IMR-90 (cell line): ENCODE measurements around the gene CCDC88C. TPM values are rescaled to one million over a fixed set of nuclear protein-coding genes. Genes with fewer than 3 reads are reported as not detected.

Source experiments
- ATAC-seq: fragments of 200-7000 bp; cut with Tn5 transposase; 2 replicates; pipeline ENCODE4 v1.9.1; 2020; ENCODE audit warnings: low read depth, mild to moderate bottlenecking, moderate library complexity
- BruUV-seq: library from RNA; stranded (reverse); fragments of 400-500 nt; replicated peaks from 2 replicates; lab custom pipeline; 2021; lab: Mats Ljungman, UMichigan
- CTCF ChIA-PET: fragments of 300-600 bp; formaldehyde crosslinking; extraction: SDS; loops from one replicate; lab custom pipeline; 2021; ENCODE audit warnings: antibody characterized with exemption; lab: Yijun Ruan, JAX
- POLR2A ChIA-PET: fragments of 300-600 bp; sonication (Branson Sonifier 250); formaldehyde crosslinking; loops from one replicate; lab custom pipeline; 2022; ENCODE audit warnings: antibody characterized with exemption; ENCODE audit not compliant: unreplicated experiment; lab: Charles Lee
- DNase-seq: peaks from one replicate; pipeline ENCODE4 v3.0.0; 2013
- H2AFZ ChIP-seq: replicated peaks from 2 replicates; pipeline ENCODE3; 2013; ENCODE audit warnings: low read length, mild to moderate bottlenecking; ENCODE audit not compliant: poor library complexity
- H2AK5ac ChIP-seq: 2 replicates; pipeline ENCODE4 v1.6.1; 2013; ENCODE audit warnings: low read depth, low read length, inconsistent platforms
- H2AK9ac ChIP-seq: replicated peaks from 2 replicates; pipeline ENCODE3; 2013; ENCODE audit warnings: mild to moderate bottlenecking, low read depth, low read length, moderate library complexity; ENCODE audit not compliant: poor library complexity
- H2BK120ac ChIP-seq: 2 replicates; pipeline ENCODE4 v1.6.1; 2013; ENCODE audit warnings: low read depth, low read length, inconsistent platforms
- H2BK15ac ChIP-seq: 3 replicates; pipeline ENCODE4 v1.6.1; 2013; ENCODE audit warnings: low read depth, low read length, inconsistent platforms
- H2BK20ac ChIP-seq: 2 replicates; pipeline ENCODE4 v1.6.1; 2013; ENCODE audit warnings: low read depth, mild to moderate bottlenecking, inconsistent platforms, low read length, moderate library complexity
- H2BK5ac ChIP-seq: 2 replicates; pipeline ENCODE4 v1.6.1; 2013; ENCODE audit warnings: mild to moderate bottlenecking, low read depth, low read length, inconsistent platforms; ENCODE audit not compliant: poor library complexity, severe bottlenecking
- H3K14ac ChIP-seq: replicated peaks from 2 replicates; pipeline ENCODE4 v1.6.1; 2013; ENCODE audit warnings: low read depth, low read length, inconsistent platforms
- H3K18ac ChIP-seq: 2 replicates; pipeline ENCODE4 v1.6.1; 2013; ENCODE audit warnings: low read depth, low read length, control low read depth
- H3K23ac ChIP-seq: 2 replicates; pipeline ENCODE4 v1.6.1; 2013; ENCODE audit warnings: low read depth, low read length, inconsistent platforms
- H3K27ac ChIP-seq: 2 replicates; pipeline ENCODE4 v1.5.1; 2013; ENCODE audit warnings: mild to moderate bottlenecking, control low read depth, low read length; ENCODE audit not compliant: insufficient read depth
- H3K27me3 ChIP-seq: 2 replicates; pipeline ENCODE4 v1.6.1; 2013; ENCODE audit warnings: low read length; ENCODE audit not compliant: control insufficient read depth, insufficient read depth
- H3K36me3 ChIP-seq: 2 replicates; pipeline ENCODE4 v1.6.1; 2013; ENCODE audit warnings: low read length, mixed read lengths; ENCODE audit not compliant: control insufficient read depth, insufficient read depth
- H3K4ac ChIP-seq: 2 replicates; pipeline ENCODE4 v1.6.1; 2013; ENCODE audit warnings: low read depth, low read length, inconsistent platforms
- H3K4me1 ChIP-seq: 2 replicates; pipeline ENCODE4 v1.6.1; 2013; ENCODE audit warnings: low read length, mixed read lengths; ENCODE audit not compliant: control insufficient read depth, insufficient read depth
- H3K4me2 ChIP-seq: 2 replicates; pipeline ENCODE4 v1.6.1; 2013; ENCODE audit warnings: low read depth, mild to moderate bottlenecking, control low read depth, low read length, moderate library complexity
- H3K4me3 ChIP-seq: 2 replicates; pipeline ENCODE4 v1.5.1; 2013; ENCODE audit warnings: low read depth, mild to moderate bottlenecking, control low read depth, low read length, moderate library complexity; ENCODE audit not compliant: insufficient read depth
- H3K56ac ChIP-seq: 2 replicates; pipeline ENCODE4 v1.6.1; 2013; ENCODE audit warnings: low read length, inconsistent platforms; ENCODE audit not compliant: insufficient read depth; ENCODE audit errors: extremely low read depth
- H3K79me1 ChIP-seq, 2 experiments: 2 replicates each; pipeline ENCODE4 v1.6.1; 2013; ENCODE audit warnings: low read length in 2 of 2, inconsistent platforms in 1 of 2, low read depth in 1 of 2
- H3K9ac ChIP-seq: 2 replicates; pipeline ENCODE4 v1.6.1; 2013; ENCODE audit warnings: low read depth, low read length, control low read depth
- H3K9me1 ChIP-seq: 2 replicates; pipeline ENCODE4 v1.6.1; 2013; ENCODE audit warnings: low read length, inconsistent platforms; ENCODE audit not compliant: insufficient read depth
- H3K9me3 ChIP-seq: 2 replicates; pipeline ENCODE4 v1.6.1; 2013; ENCODE audit warnings: low read length; ENCODE audit not compliant: control insufficient read depth, insufficient read depth
- H4K20me1 ChIP-seq: 2 replicates; pipeline ENCODE4 v1.6.1; 2013; ENCODE audit warnings: low read length, inconsistent platforms; ENCODE audit not compliant: insufficient read depth
- H4K5ac ChIP-seq: 2 replicates; pipeline ENCODE4 v1.6.1; 2013; ENCODE audit warnings: mild to moderate bottlenecking, low read depth, low read length, control low read depth
- H4K8ac ChIP-seq, 2 experiments: 2 replicates each; pipeline ENCODE4 v1.6.1; 2013; ENCODE audit warnings: low read depth in 2 of 2, low read length in 2 of 2, control low read depth in 1 of 2, inconsistent platforms in 1 of 2
- H4K91ac ChIP-seq: 2 replicates; pipeline ENCODE4 v1.6.1; 2013; ENCODE audit warnings: low read depth, low read length, inconsistent platforms; ENCODE audit not compliant: insufficient read depth
- BHLHE40 ChIP-seq: fragments of 150-350 bp; IDR thresholded peaks from 2 replicates; pipeline ENCODE4 v1.6.1; 2016; ENCODE audit warnings: mild to moderate bottlenecking, low read depth, low read length
- POLR2A ChIP-seq: IDR thresholded peaks from 2 replicates; pipeline ENCODE4 v1.6.1; 2012; ENCODE audit warnings: mild to moderate bottlenecking, low read depth, low read length
- RFX5 ChIP-seq: IDR thresholded peaks from 2 replicates; pipeline ENCODE4 v1.8.0; 2012; ENCODE audit warnings: low read depth, mild to moderate bottlenecking, low read length, moderate library complexity
- SMC3 ChIP-seq: fragments of 150-350 bp; IDR thresholded peaks from 2 replicates; pipeline ENCODE4 v1.6.1; 2016; ENCODE audit warnings: low read depth, mild to moderate bottlenecking, antibody characterized with exemption, low read length, moderate library complexity
- WGBS, 2 experiments: methylation state at CpG; one replicate each; pipeline versions ENCODE4 v1.1.5 to v1.1.7; 2013; ENCODE audit warnings: missing lambda C conversion rate in 2 of 2; ENCODE audit not compliant: insufficient read length in 1 of 2; ENCODE audit errors: extremely low coverage in 2 of 2; 5-methylcytosine and 5-hydroxymethylcytosine counted together
- dilution Hi-C: fragments of 300-500 bp; cut with HindIII; formaldehyde crosslinking; loops from one replicate; pipeline ENCODE4 v1.14.3; 2018; ENCODE audit warnings: low sequenced_read_pairs; ENCODE audit not compliant: unreplicated experiment
- in situ Hi-C: fragments of 300-500 bp; cut with MboI; formaldehyde crosslinking; loops from 3 replicates; pipeline ENCODE4 v1.14.3; 2019; ENCODE audit warnings: low sequenced_read_pairs, inconsistent platforms, mixed read lengths
- intact Hi-C: fragments of 100-400 bp; cut with micrococcal nuclease; formaldehyde crosslinking; loops from 2 replicates; pipeline ENCODE4 v1.10.0; 2022
- polyA plus RNA-seq, 3 experiments: library from polyadenylated mRNA; depleted of rRNA; stranded (reverse); fragments of >200 nt; gene quantifications; 2 replicates each; pipeline ENCODE4 v1.2.3, GENCODE V29; 2012; ENCODE audit warnings: low replicate concordance in 1 of 3
- total RNA-seq: library from RNA; depleted of rRNA; stranded (reverse); fragments of >200 nt; gene quantifications from 2 replicates; pipeline ENCODE4 v1.2.3, GENCODE V29; 2012
- TF ChIP-seq, protein P1 (sequence below): conservative IDR thresholded peaks from 2 replicates; pipeline ENCODE4 v1.5.1; 2012; ENCODE audit warnings: mild to moderate bottlenecking, low read depth, low read length, improper control_type of control experiment

The CCDC88C gene
- total and polyA plus RNA-seq, 2 of the 4 experiments (the other 2 are of a cell fraction) = 0.17 to 0.18 TPM

- Histone ChIP-seq H2BK5ac (no peak overlapping the region), H3K9ac (no peak overlapping the region), H2BK15ac (no peak overlapping the region), H4K20me1 (no peaks in the 10 kb centered on the region), H2AK5ac (no peak overlapping the region), H4K91ac (no peak overlapping the region), H3K18ac (no peak overlapping the region), H3K4me1 (peaks cover 2% of the 10 kb centered on the region; the same call in 1 of the 2 replicates), H3K4ac (no peak overlapping the region), H3K4me3 (no peak overlapping the region), H3K9me3 (peaks cover 3% of the 10 kb centered on the region; the same call in 1 of the 2 replicates), H2AK9ac (no peak overlapping the region), H3K56ac (no peak overlapping the region), H3K36me3 (no peaks in the 10 kb centered on the region), H2BK20ac (no peak overlapping the region), H2BK120ac (no peak overlapping the region), H4K8ac (no peak overlapping the region), H3K4me2 (no peak overlapping the region), H3K27me3 (peaks cover 26% of the 10 kb centered on the region; the same call in 1 of the 2 replicates), H3K9me1 (no peaks in the 10 kb centered on the region), H3K23ac (no peak overlapping the region), H2AFZ (no peak overlapping the region), H3K27ac (no peak overlapping the region), H4K5ac (no peak overlapping the region), H3K79me1 (no peaks in the 10 kb centered on the region), H3K14ac (no peak overlapping the region)
- ATAC-seq = no peak
- dilution Hi-C loops = no loop called here
- WGBS, 2 experiments = no CpG with 5 or more reads among the region's 1 CpG
- POLR2A ChIA-PET = no interaction called here
- in situ Hi-C loops = no loop called here
- CTCF ChIA-PET = interaction anchor here (0.6 to 1.0 kb wide), 2 partner anchors 22 to 101 kb away, joined by 3 read pairs; no protein-coding TSS in a partner anchor
- intact Hi-C loops = no loop called here
- no TSS peak for BruUV-seq
- TF ChIP-seq SMC3 = no peak
- TF ChIP-seq RFX5 = no peak
- TF ChIP-seq, protein P1, sequence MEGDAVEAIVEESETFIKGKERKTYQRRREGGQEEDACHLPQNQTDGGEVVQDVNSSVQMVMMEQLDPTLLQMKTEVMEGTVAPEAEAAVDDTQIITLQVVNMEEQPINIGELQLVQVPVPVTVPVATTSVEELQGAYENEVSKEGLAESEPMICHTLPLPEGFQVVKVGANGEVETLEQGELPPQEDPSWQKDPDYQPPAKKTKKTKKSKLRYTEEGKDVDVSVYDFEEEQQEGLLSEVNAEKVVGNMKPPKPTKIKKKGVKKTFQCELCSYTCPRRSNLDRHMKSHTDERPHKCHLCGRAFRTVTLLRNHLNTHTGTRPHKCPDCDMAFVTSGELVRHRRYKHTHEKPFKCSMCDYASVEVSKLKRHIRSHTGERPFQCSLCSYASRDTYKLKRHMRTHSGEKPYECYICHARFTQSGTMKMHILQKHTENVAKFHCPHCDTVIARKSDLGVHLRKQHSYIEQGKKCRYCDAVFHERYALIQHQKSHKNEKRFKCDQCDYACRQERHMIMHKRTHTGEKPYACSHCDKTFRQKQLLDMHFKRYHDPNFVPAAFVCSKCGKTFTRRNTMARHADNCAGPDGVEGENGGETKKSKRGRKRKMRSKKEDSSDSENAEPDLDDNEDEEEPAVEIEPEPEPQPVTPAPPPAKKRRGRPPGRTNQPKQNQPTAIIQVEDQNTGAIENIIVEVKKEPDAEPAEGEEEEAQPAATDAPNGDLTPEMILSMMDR = no peak
- TF ChIP-seq POLR2A = no peak
- TF ChIP-seq BHLHE40 = no peak
- no peak for DNase-seq
Measured at GRCh38 chr14:91256661-91257060, 161.0 kb downstream of the CCDC88C start.
